Liver (tissue), 9 donors: ENCODE measurements around the gene HTR6. TPM values are rescaled to one million over a fixed set of nuclear protein-coding genes. Genes with fewer than 3 reads are reported as not detected.

Experiments used
- DNase-seq: peaks from one replicate; pipeline ENCODE4 v3.0.0-alpha.2; 2017; ENCODE audit warnings: low spot score
- H3K27ac ChIP-seq, 2 donors: one replicate each; pipeline ENCODE4 v1.7.0; 2013; ENCODE audit warnings: inconsistent platforms in 2 of 2, low read length in 2 of 2, control low read depth in 1 of 2, low read depth in 1 of 2, mild to moderate bottlenecking in 1 of 2
- H3K27me3 ChIP-seq, 4 donors: one replicate each; pipeline versions ENCODE4 v1.6.1 to v1.7.0; 2013; ENCODE audit warnings: low read length in 3 of 4, inconsistent platforms in 1 of 4, mild to moderate bottlenecking in 1 of 4, moderate library complexity in 1 of 4; ENCODE audit not compliant: control insufficient read depth in 4 of 4, insufficient read depth in 4 of 4
- H3K36me3 ChIP-seq, 4 donors: one replicate each; pipeline versions ENCODE4 v1.6.1 to v1.7.0; 2013; ENCODE audit warnings: low read length in 3 of 4, mild to moderate bottlenecking in 3 of 4, low read depth in 1 of 4, moderate library complexity in 1 of 4; ENCODE audit not compliant: control insufficient read depth in 4 of 4, insufficient read depth in 3 of 4
- H3K4me1 ChIP-seq, 4 donors: one replicate each; pipeline versions ENCODE4 v1.6.1 to v1.7.0; 2013; ENCODE audit warnings: low read length in 3 of 4, mild to moderate bottlenecking in 3 of 4, moderate library complexity in 1 of 4; ENCODE audit not compliant: control insufficient read depth in 4 of 4, insufficient read depth in 4 of 4
- H3K4me3 ChIP-seq, 3 donors: one replicate each; pipeline versions ENCODE4 v1.6.1 to v1.7.0; 2013; ENCODE audit warnings: low read length in 3 of 3, control low read depth in 1 of 3, low read depth in 1 of 3, mild to moderate bottlenecking in 1 of 3
- H3K9ac ChIP-seq, 2 donors: one replicate each; pipeline ENCODE4 v1.7.0; 2013; ENCODE audit warnings: low read length in 2 of 2, mild to moderate bottlenecking in 2 of 2, moderate library complexity in 2 of 2, control low read depth in 1 of 2, low read depth in 1 of 2
- H3K9me3 ChIP-seq, 4 donors: one replicate each; pipeline versions ENCODE4 v1.6.1 to v1.7.0; 2013; ENCODE audit warnings: low read length in 3 of 4; ENCODE audit not compliant: control insufficient read depth in 4 of 4
- ATF3 ChIP-seq: IDR thresholded peaks from 2 replicates; pipeline ENCODE4 v1.6.1; 2016; ENCODE audit warnings: antibody characterized with exemption
- CTCF ChIP-seq: fragments of 150-350 bp; IDR thresholded peaks from 2 replicates; pipeline ENCODE4 v1.5.1; 2017; ENCODE audit warnings: improper control_type of control experiment, low read depth, low read length; ENCODE audit not compliant: missing input control
- EGR1 ChIP-seq, 2 donors: IDR thresholded peaks; 2 replicates each; pipeline ENCODE4 v1.6.1; 2016 to 2018; ENCODE audit warnings: antibody characterized with exemption in 2 of 2, low read depth in 2 of 2
- FOXA1 ChIP-seq: IDR thresholded peaks from 2 replicates; pipeline ENCODE4 v1.6.1; 2016; ENCODE audit warnings: antibody characterized with exemption
- FOXA2 ChIP-seq: IDR thresholded peaks from 2 replicates; pipeline ENCODE4 v1.6.1; 2016; ENCODE audit warnings: antibody characterized with exemption
- GABPA ChIP-seq, 2 donors: IDR thresholded peaks in 1 of 2; conservative IDR thresholded peaks in 1 of 2; 2 replicates each; pipeline ENCODE4 v1.6.1; 2016; ENCODE audit warnings: antibody characterized with exemption in 2 of 2, mild to moderate bottlenecking in 1 of 2, moderate library complexity in 1 of 2
- HNF4G ChIP-seq: IDR thresholded peaks from 2 replicates; pipeline ENCODE4 v1.6.1; 2016; ENCODE audit warnings: antibody characterized with exemption
- JUND ChIP-seq, 2 donors: IDR thresholded peaks; 2 replicates each; pipeline ENCODE4 v1.6.1; 2016; ENCODE audit warnings: antibody characterized with exemption in 2 of 2
- MAX ChIP-seq: IDR thresholded peaks from 2 replicates; pipeline ENCODE4 v1.6.1; 2016; ENCODE audit warnings: antibody characterized with exemption
- NR2F2 ChIP-seq: IDR thresholded peaks from 2 replicates; pipeline ENCODE4 v1.6.1; 2016; ENCODE audit warnings: antibody characterized with exemption
- RAD21 ChIP-seq, 2 donors: IDR thresholded peaks; 2 replicates each; pipeline ENCODE4 v1.6.1; 2016; ENCODE audit warnings: antibody characterized with exemption in 2 of 2, mild to moderate bottlenecking in 2 of 2
- REST ChIP-seq: IDR thresholded peaks from 2 replicates; pipeline ENCODE4 v1.6.1; 2016; ENCODE audit warnings: antibody characterized with exemption, mild to moderate bottlenecking
- RXRA ChIP-seq, 2 donors: IDR thresholded peaks; 2 replicates each; pipeline ENCODE4 v1.6.1; 2017 to 2018; ENCODE audit warnings: antibody characterized with exemption in 2 of 2, mild to moderate bottlenecking in 1 of 2
- SP1 ChIP-seq: IDR thresholded peaks from 2 replicates; pipeline ENCODE4 v1.6.1; 2018; ENCODE audit warnings: antibody characterized with exemption, mild to moderate bottlenecking
- TAF1 ChIP-seq: conservative IDR thresholded peaks from 2 replicates; pipeline ENCODE4 v1.6.1; 2016; ENCODE audit warnings: antibody characterized with exemption, mild to moderate bottlenecking
- YY1 ChIP-seq: IDR thresholded peaks from 2 replicates; pipeline ENCODE4 v1.6.1; 2016; ENCODE audit warnings: antibody characterized with exemption, mild to moderate bottlenecking
- ZBTB33 ChIP-seq: IDR thresholded peaks from 2 replicates; pipeline ENCODE4 v1.6.1; 2016; ENCODE audit warnings: antibody characterized with exemption
- WGBS: extraction: QIAGEN DNeasy Blood & Tissue Kit; methylation state at CpG from one replicate; pipeline ENCODE4 v1.1.7; 2013; 5-methylcytosine and 5-hydroxymethylcytosine counted together
- polyA plus RNA-seq, 2 donors: library from polyadenylated mRNA; stranded (reverse) in 1 of 2; unstranded in 1 of 2; fragments of 200-250 nt in 1 of 2; fragments of >200 nt in 1 of 2; fragmentation: Nextera tagmentation in 1 of 2; extraction: Ambion mirVana in 1 of 2; gene quantifications; one replicate each; pipeline versions ENCODE4 v1.2.1 to v1.2.3, GENCODE V29; 2013 to 2015
- total RNA-seq, 2 donors: library from RNA; depleted of rRNA; stranded (reverse); fragments of >200 nt; gene quantifications; one replicate each; pipeline ENCODE4 v1.2.3, GENCODE V29; 2014
- donor health status: healthy.
- donor health status: healthy.
- donor health status: healthy.
- donor health status: healthy.
- donor health status: healthy.

Gene HTR6
- total and polyA plus RNA-seq, 4 donors: not detected

- H3K9ac ChIP-seq: peak overlapping the region in 1 of 2 donors; percentile 16
- 5% methylated on average over 71 of the region's 71 CpGs for WGBS
- TF ChIP-seq RXRA (IDR thresholded peaks at IDR 0.05): no peak
- TF ChIP-seq FOXA1: no peak
- TF ChIP-seq ZBTB33: no peak
- no peak for TF ChIP-seq GABPA (IDR thresholded peaks at IDR 0.05 in 1 of 2, conservative IDR thresholded peaks at IDR 0.05 in 1 of 2)
- H3K9me3 ChIP-seq: no peaks in the 10 kb centered on the region
- peaks cover 3 to 12% (median 8%) of the 10 kb centered on the region in 4 donors for H3K4me1 ChIP-seq
- peaks cover 0 to 8% (median 0%) of the 10 kb centered on the region in 4 donors for H3K27me3 ChIP-seq
- peak overlapping the region; percentile 15 to 62 (median 57) for H3K4me3 ChIP-seq
- no peaks in the 10 kb centered on the region for H3K36me3 ChIP-seq
- DNase-seq: no peak
- H3K27ac ChIP-seq: peak overlapping the region in 1 of 2 donors; percentile 49
Measured at GRCh38 chr1:19644681-19645410, 19.8 kb upstream of the HTR6 start.

GRCh38 chr1:19645411-19646251 is 19.0 kb upstream of the HTR6 start:
- H3K27me3 ChIP-seq: peaks cover 0 to 8% (median 0%) of the 10 kb centered on the region in 4 donors
- no peaks in the 10 kb centered on the region for H3K9me3 ChIP-seq
- no peak overlapping the region for H3K27ac ChIP-seq
- DNase-seq: no peak
- WGBS: 61% methylated on average over 30 of the region's 30 CpGs
- peak overlapping the region in 1 of 3 donors; percentile 62 for H3K4me3 ChIP-seq
- peaks cover 3 to 12% (median 8%) of the 10 kb centered on the region in 4 donors for H3K4me1 ChIP-seq
- H3K9ac ChIP-seq: no peak overlapping the region
- H3K36me3 ChIP-seq: no peaks in the 10 kb centered on the region
- TF ChIP-seq EGR1 (IDR thresholded peaks at IDR 0.05; ENCODE audit: low read depth in 2 of 2) (no peak), RAD21 (IDR thresholded peaks at IDR 0.05) (no peak), CTCF (no peak), TAF1 (no peak), ATF3 (no peak), YY1 (no peak), SP1 (no peak), FOXA1 (no peak), MAX (no peak), REST (no peak), HNF4G (no peak), FOXA2 (no peak), ZBTB33 (no peak), NR2F2 (no peak), RXRA (IDR thresholded peaks at IDR 0.05) (no peak), JUND (IDR thresholded peaks at IDR 0.05) (no peak)
